GM18517 (cell line): ENCODE data around the gene BNC2.

Experiments used
- ATAC-seq: cut with Tn5 transposase; IDR thresholded peaks from one replicate; pipeline ENCODE4 v1.9.1; 2021; ENCODE audit warnings: mild to moderate bottlenecking, moderate library complexity; ENCODE audit not compliant: unreplicated experiment

BNC2 gene

DNA sequence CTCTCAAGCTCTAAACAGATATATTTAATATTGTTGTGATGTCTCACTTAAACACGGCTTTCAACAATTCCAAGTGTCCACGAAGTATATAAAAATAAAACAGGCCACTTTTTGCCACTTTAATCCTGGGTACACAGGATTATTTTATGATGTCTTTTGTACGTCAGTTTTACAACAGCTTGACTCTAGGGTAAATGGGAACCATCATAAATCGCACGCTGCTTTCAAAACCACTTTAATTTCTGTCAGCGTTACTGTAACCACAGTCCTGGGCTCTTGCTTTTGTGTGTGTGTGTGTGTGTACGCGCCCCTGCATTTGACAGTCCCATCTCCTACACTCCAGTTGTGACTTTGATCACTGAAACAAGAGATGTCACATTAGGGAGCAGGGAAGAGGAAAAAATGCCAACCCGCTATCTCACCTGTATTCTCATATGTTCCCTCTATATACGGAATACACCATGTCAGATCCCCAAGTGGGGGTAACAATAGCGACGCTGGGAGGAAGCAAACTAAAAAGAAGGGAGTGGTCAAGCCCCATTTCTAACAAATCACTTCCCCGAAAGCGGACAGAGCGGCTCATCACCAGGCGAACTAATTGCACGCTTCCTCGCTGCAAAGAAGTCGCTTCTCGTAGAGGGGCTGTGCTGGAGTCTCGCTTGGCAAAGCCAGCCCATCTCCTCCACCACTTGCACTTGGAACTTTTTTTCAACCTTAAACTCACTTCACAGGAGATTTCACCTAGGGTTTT, 1.2 kb downstream of the BNC2 start:
- no peak for ATAC-seq

DNA sequence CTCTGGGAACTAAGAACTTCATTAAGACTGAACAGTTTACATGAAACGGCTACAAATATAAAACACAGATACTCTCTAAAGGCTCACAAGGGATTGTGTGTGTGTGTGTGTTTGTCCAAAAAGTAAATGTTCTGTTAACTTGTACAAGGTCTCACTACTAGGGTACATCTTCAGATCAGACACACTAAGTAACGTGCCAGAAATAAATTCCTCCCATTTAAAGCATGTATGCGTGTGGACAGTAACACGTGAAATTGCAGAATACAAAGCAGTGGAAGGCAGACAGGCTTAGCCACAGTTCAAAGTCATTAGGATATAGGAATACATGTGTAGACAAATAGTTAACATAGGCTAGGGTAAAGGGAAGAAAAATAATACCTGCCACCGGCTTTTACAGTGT, 1.8 kb downstream of the BNC2 start:
- no peak for ATAC-seq

DNA sequence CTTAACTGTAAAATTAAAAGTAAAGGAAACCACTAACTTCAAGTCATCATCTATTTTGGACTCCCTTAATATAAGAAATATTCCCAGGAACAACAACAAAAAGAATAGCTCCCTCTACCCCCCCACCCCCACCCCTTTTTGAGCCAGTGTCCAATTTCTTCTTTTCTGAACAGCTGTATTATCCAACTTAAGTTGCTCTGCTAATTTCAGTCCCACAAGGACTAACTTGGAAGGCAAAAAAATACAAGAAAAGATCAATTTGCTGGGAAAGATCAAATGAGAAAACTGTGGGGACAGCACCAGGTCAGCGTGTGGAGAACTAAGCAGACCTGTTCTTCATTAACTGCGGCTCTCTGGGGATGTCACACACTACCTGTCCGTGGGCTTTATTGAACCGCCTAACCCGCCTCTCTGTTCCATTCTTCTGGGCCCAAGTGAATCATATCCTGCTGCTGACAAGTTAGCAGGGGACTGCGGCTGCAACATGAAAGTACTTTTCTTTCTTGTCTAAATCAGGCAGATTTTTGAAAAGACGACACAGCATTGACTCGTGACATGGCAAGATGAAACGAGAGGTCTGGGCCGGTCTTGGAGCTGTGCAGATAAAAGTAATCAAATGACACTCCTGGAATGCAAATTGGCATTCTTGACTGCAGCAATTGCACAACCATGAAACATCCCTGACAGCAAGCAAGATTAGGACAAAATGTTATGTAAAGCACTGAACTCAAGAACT, 2.7 kb downstream of the BNC2 start:
- no peak for ATAC-seq

DNA sequence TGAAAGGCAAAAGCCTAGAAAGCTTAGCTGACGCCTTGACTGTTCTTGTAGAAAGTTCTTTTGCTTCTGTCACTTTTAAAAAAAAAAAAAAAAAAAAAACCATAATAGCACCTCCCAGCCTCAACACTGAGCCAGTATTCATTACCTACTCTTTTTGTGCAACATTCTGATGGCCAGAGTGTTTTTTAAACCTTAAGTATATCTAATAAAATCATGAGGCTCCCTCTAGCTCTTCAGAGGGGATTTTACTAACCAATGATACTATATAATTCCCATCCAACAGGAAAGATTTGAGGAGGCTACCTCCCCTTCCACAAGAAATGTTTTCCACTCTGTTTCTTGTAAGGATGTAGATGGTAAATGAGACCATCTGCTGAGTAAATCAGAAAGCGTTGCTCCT, 3.9 kb downstream of the BNC2 start:
- no peak for ATAC-seq

DNA sequence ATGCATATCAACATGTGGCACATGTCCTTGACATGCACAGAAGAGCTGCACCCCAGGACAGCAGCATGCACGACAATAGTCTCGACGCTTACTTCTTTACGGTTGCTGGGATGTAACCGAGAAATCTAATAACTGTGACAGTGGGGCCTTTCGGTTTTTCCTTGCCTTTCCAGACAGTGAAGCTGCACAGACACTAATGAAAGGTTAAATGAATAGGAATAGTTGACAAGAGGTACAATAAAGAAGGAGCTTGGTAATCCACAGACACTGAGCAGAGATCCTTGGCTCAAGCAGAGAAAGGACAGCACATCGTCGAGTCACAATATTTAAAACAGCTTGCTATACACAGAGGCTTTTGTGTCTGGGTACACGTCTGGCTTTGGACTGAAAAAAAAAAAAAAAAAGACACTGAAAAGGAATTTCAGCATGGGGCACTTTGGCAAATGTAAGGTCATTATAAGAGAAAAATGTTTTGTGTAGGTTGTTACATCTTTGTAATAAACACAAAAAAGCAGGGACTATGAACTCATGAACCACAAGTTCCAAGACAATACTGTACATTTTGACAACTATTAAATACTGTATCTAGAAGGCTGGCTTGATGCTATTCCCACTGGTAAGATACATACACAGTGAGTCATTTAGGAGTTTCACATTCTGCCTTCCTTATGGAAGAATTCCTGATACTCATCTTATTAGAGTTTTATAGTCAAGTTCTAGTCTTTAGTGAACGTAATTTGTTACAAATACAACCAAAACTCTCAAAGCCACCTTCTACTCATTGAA, 5.6 kb downstream of the BNC2 start:
- no peak for ATAC-seq

DNA sequence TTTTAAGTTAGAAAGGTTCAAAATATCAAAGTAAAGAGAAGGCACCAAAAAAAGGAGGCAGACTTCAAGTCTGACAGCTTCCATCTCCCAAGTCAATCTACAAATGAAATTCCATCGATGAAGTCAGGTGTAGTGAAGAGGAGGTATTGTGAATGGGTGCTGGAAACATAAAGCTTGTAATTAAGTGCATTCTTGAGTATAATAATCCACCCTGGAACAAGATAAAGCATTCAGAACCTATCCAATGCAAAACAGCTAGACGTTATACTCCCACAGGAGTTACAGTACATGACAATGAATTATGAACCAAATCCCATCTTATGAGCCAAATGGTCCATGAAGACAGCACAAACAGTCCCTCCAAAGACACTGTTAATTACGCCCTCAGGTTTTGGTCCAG, 22.3 kb downstream of the BNC2 start:
- ATAC-seq: no peak

DNA sequence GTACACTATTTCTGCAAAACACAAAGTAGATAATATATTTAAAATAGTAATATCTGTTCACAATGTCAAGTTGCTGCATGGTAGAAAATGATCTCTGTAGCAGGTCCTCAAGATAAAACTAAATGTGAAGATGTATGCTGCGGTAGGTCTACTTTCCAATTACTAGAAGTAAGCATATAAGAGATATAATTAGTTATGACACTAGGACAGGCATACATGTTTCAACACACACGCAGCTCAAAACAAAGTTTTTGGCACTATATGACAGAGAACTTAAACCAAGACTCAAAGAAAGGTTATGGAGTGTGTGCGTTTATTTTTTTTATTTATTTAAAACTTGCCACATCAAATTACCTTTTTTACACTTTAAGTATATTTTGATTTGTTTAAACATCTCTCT, 23.5 kb downstream of the BNC2 start:
- ATAC-seq: no peak

DNA sequence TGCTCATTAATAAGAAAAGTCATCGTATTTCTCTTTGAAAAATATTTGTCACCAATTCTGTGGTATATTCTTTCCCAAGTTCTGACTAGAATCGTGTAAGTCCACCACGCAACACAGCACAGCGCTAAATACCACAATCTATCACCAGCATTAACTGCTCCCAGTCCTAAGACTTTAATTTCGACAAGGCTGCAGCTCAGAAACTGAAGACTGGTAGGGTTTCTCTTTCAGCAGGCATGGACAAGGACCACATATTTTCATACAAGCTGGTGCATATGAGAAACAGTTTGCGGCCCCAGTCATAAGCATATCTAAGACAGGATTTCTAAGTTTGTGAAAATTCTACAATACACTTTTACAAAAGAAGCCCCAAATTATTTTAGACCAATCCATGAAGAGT, 24.1 kb downstream of the BNC2 start:
- no peak for ATAC-seq

DNA sequence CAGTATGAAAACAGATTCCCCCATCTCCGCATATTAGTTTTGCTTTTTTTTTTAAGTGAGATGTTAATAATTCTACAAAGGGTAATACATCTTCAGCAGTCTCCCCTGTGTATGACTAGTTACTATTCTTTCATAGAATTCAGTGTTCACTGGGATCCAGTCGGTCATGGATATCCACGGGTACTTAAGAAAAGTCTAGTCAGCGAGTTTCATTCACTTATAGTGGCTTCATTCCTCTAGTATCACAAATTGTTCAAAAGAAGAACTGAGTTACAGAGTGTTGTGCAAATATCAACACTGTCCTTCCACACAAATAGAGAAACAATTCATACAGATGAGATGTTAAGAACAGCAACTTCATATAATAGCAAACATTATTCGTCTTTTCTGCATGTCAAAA, 35.7 kb downstream of the BNC2 start:
- no peak for ATAC-seq

DNA sequence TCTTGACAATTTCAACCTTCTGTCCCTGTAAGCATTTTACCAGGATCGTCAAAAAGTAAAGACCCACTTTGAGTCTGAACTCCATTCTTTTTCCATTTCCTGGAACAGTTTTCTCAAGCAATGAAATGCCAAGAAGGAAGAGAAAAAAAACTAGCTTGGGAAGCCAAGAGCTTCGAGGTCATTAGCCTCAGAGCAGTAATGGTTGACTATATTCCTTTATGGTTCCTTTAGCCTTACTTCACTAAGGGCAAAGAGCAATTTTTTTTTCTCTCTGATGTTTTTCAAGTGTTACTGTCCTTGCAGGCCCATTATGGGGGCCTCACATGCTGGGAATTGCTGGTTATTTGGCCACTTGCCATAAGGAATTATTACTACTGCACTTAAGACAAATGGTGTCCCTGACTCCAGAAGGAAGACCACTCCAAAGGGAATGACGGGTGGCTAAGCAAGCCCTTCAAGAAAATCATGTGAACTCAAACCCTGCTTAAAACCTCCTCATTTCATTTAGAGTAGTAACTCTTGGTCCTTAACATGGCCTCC, 37.1 kb downstream of the BNC2 start:
- ATAC-seq: no peak

DNA sequence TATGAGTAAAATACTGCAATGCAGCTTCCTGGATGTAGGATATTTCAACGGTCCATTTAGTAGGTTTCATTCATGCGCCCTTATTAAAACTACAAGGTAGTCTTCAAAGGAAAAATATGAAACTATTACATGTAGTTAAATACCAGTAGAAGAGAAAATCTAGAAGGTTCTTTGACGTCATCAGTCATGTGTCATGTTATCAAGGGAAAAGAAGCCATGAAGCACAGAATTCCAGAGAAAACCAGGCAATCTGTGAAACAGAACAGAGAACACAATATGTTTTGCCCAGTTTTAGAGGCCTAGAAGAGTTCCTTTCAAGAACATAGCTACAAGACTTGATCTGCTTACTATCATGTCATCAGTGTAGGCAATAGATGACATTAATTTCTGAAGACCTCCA, 38.4 kb downstream of the BNC2 start:
- ATAC-seq: no peak

DNA sequence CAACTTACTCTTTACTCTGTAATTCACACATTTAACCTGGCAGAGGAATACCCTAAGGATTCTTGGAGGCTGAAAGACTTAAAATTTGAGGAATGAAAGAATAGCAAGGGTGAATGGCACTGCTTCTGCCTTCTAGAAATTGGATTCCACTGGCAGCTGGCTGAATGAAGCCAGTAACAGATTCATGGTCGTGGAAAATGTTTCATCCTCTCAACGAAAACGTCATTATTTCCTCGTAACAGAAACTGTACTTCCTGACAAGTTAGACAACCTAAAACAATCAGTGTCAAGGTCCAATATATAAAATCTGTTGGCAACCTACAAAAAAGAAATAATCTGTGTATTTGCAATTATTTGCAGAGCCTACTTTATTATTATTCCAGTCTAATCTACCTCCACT, 39.7 kb downstream of the BNC2 start:
- no peak for ATAC-seq

DNA sequence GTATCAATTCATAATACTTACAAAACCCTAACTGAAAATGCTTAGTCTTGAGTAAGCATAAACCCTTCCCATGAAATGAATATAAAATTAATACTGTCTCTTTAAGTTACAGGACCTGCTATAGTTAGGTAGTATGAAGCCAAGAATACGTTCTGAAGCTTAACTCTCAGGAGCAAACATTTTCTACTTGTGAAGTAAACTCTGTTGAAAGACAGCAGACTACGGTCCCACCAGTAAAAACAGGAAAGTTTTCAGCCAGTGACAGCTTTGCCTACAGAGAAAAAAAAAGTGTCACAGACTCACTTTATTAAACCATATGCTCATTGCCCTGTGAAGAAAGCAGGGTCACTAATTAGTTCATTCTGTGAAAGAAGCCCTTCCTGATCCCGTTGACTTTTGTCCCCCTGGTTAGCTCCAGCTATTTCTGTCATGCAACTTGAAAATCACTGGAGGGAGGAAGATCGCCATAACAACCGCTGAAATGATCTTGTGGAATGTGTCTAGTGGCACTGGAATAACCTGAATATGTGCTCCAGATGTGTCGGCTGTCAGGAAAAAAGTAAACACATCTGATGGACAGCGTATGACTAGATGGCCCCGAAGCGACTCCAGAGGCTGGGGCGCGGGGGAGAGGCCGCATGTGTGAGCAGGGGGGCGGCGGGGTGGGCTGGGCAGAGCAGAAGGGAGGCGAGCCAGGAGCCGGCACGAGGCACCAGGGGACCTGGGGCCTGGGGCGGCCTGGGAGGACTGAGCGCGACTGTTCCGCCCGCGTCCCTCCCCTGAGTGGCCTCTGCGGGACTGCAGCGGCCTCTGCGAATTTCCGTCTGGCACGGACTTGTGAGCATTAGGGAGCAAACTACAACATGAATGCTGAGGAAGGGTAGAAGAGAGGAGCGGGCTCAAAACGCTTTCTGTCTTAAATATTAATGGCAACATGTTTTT, 41.9 kb downstream of the BNC2 start:
- no peak for ATAC-seq

DNA sequence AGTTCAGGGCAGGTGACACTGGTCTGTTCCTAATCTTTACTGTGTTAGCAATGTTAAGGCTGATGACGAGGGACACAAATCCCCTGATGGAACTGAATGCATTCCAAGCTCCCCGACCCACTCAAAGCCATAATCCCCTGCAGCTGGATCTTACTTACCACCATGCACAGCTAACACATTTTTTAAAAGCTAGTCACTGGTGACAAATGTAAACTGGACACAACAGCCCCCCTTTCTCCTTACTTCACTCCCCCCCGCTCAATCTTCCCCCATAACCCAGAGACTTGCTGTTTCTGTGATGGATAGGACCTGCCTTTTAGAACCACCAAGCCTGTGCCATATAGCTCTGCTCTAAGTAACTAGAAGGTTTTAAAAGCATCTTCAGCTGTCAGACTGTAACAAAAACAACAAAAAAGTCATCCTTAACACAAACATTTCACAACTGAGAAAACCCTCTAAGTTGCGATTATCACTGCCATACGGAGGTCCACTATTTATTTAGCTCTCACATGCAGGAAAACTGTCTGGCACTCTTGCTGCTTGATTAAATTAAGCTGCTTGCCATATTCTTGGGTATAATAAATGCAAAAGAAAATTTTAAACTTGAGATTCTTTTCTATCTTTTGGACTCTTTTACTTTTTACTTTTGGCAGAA, 44.4 kb downstream of the BNC2 start:
- ATAC-seq: no peak

DNA sequence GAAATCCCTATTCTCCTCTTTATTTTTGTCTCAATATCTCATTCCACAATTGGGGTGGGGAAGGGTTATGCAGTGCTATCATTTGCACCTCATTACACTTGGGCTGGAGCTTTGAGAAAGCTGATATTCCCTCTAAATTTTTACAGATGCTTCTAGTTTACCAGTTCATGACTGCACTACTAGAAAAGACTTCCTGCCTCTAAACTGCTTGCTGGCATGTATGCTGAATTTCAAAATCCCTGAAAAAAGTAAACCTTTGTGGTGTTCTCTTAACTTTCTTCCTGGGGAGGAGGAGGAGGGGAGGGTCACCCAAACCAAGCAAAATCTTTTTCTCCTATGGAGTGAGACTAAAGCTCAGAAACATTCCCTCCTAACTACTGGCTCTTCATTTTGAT, 45.1 kb downstream of the BNC2 start:
- no peak for ATAC-seq

DNA sequence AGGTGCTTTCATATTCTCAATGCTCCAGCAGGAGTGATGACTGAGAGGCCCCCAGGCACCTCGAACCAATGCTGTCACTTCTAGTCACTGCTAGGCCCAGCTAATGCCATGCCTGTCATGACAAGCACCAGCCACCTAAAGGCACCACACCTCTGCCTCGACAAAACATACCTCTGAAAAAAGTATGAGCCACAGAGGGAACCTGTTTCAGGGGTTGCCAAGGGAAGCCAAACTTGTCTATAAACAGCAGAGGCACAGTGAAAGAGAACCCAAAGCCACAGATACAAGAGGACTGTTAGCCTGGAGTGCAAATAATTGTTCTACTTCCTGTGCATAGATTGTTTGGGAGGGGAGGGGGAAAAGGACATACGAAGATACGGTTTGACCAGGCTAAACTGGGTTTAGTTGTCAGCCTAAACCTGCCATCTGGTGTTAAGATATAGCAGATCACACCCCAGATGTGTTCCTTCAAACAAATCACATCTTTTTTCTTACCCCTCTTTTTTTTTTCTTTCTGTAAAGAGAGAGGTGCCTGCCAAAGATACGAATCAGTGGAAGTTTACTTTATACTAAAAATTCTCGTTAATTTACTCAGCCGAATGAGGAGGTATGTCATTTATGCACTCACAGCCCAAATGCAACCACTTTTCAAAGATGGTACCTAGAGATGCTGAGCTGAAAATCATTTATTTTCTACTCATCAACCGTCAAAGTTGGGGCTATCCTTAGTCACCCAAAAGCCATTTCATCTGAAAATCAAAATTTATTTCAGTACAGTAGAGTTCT, 45.7 kb downstream of the BNC2 start:
- ATAC-seq: no peak

DNA sequence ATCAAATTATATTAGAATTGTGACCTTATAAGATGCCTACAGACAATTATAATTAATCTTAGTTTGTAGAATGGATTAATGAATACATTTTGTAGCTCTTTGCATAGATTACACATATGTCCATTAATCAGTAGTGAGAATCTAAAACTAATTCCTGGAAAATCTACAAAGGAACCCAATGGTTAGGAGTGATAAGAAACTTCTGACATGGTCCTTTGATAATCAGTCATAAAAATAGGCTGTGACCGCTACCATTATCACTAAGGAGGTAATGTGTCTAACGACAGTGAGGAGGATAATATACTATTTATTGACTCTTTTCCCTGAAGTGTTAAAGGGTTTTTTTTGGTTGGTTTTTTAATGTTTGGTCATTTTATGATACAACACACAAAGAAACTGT, 46.6 kb downstream of the BNC2 start:
- no peak for ATAC-seq

DNA sequence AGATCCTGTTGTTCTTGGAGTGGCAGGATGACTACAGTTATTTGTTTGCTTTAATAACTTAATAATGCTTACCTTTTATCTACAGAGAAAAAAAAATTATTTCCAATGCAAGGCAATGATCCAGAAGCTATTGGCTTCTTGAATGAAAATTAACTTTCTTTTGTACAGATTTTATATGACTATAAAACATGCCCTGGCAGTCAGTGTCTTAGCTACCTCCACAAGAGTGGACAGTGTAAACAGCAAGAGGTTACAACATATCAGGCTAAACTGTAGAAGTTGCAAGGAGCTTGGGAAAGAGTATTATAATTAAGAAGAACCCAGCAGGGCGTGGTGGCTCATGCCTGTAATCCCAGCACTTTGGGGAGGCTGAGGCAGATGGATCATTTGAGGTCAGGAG, 49.1 kb downstream of the BNC2 start:
- no peak for ATAC-seq

DNA sequence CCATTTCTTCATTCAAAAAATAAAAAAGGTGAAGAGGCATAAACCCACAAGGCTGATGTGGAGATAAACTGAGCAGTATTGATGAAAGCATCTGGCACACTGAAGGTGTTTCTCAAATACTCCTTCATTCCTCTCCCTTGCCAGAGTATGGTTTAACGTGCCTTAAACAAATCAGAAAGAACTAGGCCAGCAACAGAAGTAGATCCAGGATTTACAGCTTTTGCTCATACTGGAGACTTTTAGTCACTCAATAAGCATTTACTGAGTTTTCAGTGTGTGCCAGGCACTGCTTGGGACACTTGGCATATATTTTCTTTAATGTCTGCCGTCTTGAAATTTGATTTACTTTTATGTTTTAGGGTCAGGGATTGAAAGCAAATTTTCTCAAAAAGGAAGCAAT, 53.0 kb downstream of the BNC2 start:
- ATAC-seq: no peak
